GM10266 (cell line): ENCODE data around the gene PNMT.

Experiments used
- DNase-seq: peaks from one replicate; pipeline ENCODE4 v3.0.0; 2012; ENCODE audit errors: extremely low spot score
- TF ChIP-seq, protein P1 (sequence below): IDR thresholded peaks from 2 replicates; pipeline ENCODE4 v1.5.1; 2012; ENCODE audit warnings: mild to moderate bottlenecking, low read depth; ENCODE audit not compliant: control insufficient read depth, insufficient read depth; ENCODE audit errors: missing control alignments

The PNMT gene

DNA sequence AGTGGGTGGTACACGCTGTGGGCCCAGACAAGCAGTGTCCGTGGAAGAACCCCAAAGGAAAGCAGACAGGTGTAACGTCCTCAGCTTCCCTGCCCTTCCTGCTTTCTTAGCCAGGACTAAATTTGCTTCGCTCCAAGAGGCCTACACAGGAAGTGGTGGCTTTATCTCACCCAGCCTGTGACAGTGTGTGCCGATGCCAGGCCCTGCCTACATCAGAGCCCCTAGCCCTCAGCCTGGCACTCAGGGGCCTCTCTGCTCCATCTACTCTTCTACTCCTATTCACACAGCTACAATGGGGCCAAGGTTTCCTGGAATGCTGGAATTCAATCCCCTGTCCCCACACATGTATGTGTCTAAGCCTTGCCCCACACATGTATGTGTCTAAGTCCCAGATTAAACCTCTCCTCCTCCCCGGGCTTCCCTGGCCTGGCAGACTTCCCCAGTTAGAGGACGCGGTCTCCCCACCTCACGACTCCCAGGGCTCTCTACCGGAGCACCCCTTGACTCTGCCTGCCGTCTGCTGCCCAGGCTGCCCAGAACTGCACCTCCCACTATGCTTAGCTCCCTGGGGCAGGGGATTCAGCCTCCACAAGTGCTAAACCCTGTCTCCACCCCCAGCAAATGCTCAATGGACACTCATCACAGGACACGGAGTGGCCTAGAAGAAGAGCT, 11.4 kb downstream of the PNMT start:
- TF ChIP-seq, protein P1, sequence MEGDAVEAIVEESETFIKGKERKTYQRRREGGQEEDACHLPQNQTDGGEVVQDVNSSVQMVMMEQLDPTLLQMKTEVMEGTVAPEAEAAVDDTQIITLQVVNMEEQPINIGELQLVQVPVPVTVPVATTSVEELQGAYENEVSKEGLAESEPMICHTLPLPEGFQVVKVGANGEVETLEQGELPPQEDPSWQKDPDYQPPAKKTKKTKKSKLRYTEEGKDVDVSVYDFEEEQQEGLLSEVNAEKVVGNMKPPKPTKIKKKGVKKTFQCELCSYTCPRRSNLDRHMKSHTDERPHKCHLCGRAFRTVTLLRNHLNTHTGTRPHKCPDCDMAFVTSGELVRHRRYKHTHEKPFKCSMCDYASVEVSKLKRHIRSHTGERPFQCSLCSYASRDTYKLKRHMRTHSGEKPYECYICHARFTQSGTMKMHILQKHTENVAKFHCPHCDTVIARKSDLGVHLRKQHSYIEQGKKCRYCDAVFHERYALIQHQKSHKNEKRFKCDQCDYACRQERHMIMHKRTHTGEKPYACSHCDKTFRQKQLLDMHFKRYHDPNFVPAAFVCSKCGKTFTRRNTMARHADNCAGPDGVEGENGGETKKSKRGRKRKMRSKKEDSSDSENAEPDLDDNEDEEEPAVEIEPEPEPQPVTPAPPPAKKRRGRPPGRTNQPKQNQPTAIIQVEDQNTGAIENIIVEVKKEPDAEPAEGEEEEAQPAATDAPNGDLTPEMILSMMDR: no peak
- no peak for DNase-seq

DNA sequence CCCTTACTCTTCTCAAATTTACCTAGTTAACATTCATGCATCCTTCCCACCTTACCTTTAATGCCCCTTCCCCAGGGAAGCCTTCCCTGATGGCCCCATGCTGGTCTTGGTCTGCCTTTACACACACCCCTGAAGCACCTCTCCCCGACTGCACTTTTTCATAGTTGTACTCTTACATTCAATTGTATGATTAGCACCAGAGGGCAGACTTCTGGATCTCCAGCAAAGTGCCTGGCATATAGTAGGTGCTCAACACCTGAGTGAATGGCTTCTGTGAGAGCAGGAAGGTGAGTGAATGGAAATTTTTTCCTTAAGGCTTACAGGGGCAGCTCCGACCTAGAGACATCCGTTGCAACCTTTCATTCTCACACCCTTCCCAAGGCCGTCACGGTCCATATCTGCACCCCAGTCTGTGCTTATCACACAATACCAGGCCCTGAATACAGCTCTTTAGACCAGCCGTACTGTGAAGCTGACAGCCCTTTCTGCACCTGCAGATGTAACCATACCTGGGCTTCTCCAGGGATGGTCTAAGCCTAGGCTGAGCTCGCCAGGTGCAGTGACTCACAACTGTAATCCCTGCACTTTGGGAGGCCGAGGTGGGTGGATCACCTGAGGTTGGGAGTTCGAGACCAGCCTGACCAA, 15.2 kb downstream of the PNMT start:
- TF ChIP-seq, protein P1: no peak
- DNase-seq: no peak

DNA sequence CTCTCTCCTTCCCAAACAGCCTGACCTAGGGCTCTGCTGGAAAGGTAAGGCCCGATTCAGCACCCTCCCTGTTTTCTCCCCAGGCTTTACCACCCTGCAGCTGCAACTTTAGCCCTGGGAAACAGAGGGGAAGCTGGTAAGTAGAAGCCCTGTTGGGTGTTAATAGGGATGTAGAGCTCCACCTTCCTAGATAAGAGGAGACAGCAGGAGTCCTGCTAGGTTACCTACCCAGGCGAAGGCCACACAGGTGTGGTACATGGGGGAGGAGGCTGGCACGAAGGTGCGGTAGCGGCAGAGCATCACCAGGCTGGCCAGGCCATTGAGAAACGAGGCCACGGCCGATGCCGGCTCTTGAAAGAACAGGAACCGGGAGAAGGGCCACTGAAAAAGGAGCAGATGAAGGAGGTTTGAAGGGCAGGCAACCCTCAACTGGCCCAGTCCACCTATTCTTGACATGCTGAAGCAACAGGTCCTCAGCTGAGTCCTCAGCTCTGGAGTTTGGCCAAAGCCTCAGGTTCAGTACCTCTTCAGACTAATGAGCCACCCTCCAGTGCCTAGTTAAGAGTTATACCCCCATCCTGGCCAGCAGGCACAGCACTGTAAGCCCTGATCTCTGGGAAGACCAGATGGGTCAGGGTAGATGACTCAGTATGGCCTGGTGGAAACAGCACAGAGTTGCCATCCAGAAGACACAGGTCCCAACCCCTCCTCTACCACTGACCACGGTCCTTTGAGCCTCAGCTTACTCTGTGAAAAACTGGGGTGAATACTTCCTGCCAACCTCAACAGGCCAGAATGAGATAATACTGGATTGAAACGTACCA, 16.3 kb downstream of the PNMT start:
- DNase-seq: no peak
- TF ChIP-seq, protein P1: no peak

DNA sequence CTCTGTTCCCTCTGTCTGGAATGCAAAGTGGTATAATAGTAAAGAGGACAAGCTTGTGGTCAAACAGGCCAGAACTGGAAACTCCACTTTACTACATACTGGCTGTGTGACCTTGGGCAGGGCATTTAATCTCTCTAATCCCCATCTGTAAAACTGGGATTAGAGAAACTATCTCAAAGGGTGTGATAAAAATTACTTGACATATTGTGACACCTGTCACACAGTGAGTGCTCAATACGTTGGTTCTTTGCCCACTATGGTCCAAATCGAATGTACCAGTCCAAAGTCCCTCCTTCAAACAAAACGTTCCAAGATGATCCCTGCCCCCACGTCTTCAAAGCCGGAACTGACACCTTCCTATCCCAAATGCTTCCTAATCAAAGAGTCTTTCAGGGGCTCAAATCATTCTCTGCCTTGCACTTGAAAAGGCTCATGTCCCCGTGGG, 18.9 kb downstream of the PNMT start:
- TF ChIP-seq, protein P1: no peak
- DNase-seq: no peak

DNA sequence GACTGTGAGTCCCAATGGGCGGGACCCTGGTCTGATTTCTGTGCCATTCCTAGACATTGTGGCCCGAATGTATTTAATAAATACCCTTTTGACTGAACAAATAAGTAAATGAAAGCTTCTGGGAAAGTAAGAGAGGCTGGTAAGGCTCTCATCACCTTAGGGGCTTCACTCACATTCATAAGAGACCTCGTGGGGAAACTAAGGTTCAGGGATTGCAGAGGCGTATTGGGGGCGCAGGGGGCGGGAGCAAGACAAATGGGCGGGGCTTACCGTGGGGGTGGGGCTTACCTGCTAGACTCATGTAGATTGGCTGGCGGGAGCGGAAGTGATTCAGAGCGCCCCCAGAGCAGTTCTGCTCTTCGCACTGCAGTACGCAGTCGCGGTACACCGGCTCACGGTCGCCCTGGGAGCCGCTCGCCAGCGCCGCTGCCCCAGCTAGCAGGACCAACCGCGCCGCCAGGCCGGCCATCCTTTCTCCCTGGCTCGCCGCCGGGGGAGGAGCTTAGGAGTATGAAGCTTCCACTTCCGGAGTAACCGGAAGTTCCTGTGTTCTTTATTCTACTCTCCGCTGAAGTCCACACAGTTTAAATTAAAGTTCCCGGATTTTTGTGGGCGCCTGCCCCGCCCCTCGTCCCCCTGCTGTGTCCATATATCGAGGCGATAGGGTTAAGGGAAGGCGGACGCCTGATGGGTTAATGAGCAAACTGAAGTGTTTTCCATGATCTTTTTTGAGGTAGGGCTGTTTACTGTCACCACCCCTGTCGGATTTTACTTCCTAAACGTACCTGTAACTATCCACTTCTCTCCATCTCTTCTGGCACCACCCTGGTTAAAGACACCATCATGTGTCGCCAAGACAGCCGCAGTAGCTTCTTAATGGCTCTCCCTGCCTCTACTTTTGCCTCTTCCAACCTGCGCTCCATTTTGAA, 19.6 kb downstream of the PNMT start, which contains the start of gene PGAP3:
TSS of gene PGAP3 (minus strand) at position 512 of the 929 bp plus-strand sequence. CDS start at position 469, 43 bp downstream.
- peak; percentile 92 for DNase-seq
- TF ChIP-seq, protein P1: no peak

DNA sequence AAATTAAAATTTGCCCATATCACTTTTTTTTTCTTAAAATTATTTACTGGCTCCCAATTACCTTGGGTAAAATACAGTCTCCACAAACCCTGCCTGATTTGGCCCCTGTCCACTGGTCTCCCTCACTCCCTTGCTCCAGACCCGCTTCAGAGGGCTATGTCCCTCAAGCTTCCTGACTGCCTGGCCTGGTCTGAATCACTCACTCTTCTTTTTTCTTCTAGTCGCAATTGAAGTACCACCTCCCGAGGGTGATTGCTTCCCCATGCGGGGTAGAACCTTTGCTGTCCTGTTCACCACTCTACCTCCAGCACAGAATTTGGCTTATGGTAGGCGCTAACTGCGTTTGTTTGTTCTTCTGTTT, 20.2 kb downstream of the PNMT start:
- TF ChIP-seq, protein P1: no peak
- DNase-seq: no peak
